AML-193 (cell line): ENCODE measurements around the gene DYSF.

Source experiments
- DNase-seq, 2 experiments: peaks; one replicate each; lab custom pipeline; 2025; lab: John Stamatoyannopoulos, UW

DYSF gene

DNA sequence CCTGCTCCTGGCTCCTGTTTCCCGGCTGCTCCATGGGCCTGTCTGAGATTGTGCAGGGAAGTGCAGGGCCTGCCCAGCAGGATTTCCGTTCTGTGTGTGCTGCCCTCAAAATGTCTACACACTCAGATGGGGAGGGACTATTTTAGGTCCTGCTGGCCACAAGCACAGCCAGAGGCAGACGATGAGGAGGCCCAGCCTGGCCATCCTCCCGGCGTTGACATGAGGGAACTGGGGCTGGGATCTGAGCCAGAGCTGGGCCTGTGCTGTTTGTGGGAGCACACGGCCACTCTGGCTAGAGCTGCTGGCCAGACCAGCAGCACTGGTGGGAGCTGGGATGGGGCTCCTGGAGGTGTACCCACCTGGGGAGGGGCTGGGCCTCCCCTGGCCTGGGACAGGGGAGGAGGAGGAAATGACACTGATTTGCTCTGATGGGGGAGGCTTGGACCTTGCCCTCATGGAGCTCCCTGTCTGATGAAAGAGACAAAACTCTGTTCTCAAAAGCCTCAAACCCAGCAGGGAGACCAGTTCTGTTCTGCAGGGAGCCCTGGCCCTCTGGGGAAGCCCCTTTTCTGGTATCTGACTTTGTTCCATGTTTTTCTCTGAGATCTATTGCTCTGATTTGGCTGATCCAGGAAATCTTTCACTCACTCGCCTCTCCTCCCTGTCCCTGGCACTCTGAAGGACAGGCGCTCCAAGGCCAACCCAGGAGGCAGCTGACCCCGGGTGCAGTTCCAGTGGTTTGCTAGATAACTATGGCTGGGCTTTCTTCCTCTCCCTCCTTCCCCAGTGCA lies 161.8 kb downstream of the DYSF start:
- DNase-seq = no peak

DNA sequence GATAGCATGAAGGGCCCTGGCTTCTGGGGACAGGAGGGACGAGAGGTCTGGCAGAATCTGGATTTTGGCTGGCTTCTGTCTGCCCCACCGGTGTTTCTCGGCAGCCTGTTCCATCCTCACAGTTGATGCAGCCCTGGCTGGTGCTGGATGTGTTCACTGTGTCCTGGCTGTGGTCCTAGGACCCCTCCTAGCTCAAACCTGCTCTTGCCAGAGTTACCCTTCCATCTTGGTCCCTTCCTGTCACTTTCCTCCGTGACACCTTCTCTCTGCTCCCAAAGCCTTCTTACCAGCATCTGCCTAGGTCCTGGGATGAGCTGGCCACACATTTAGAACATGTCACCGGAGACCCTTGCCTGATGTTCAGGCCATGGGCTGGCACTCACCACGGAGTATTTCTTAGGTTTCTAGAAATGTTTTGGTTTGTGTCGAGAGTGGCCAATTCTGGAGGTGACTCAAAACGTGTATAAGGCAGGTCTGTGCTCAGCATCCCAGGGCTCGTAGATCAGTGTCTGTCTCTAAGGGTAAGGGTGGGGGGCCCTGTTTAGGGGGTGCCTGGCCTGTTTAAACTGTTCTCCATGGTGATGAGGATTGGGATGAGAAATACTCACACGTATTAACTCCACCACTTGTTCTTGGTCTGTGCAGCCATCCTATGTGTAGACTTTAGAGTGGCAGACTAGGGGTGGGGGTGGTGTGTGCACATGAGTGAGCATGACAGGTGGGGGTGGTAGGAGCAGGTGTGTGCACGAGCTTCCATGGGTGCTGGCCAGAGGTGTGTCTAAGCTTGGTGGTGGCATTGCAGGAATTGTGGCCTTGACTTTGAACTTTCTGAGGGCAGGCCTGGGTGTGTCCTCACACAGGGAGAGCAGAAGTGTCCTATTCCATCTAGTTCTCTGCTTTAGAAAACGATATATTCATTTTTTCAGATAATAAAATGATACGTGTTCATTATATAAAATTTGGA lies 162.7 kb downstream of the DYSF start:
- DNase-seq = no peak

- DNase-seq = no peak
These were observed 163.9 kb downstream of the DYSF start for GRCh38 chr2:71617266-71617665.

DNA sequence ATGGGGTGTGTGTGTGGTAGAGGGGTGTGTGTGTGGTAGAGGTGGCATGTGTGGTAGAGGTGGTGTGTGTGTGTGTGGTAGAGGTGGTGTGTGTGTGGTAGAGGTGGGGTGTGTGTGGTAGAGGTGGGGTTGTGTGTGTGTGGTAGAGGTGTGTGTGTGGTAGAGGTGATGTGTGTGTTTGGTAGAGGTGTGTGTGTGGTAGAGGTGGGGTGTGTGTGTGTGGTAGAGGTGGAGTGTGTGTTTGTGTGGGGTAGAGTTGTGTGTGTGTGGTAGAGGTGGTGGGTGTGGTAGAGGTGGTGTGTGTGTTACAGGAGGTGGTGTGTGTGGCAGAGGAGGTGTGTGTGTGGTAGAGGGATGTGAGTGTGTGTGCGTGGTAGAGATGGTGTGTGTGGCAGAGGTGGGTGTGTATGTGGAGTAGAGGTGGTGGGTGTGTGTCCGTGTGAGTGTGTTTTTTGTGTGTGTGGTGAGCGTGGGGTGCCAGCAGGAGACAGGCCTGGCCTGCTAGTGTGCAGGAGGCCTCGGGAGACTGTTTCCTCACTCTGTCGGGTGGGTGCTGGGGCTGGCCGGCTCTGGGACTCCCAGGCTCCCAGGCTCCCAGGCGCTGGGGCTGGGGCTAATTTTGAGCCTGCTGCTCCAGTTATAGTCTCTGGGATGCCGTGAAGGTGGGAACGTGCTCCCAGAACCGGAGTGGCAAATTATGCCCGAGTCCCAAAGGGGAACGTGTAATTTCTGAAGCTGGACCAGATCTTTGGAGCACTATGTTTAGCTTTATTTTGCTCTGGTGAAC lies 165.2 kb downstream of the DYSF start:
- DNase-seq = no peak

GRCh38 chr2:71619230-71619741 lies 165.9 kb downstream of the DYSF start:
- DNase-seq = no peak

DNA sequence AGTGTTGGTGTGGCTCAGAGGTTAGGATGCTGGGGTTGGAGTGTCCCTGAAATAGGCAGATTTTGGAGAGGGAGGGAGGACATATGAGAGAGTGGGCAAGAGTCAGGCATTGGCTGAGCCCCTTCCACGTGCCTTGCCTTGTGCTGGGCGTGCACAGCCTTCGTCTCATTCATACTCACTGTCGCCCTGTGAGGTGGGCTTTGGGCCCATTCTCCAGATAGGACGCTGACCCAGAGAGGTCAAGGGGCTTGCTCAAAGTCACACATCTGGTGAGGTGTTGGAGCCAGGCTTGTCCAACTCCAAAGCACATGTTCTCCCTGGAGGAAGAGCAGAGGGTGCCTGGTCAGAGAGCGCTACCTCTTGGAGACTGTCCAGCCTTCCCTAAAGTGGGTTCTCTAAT lies 166.8 kb downstream of the DYSF start:
- DNase-seq = no peak

DNA sequence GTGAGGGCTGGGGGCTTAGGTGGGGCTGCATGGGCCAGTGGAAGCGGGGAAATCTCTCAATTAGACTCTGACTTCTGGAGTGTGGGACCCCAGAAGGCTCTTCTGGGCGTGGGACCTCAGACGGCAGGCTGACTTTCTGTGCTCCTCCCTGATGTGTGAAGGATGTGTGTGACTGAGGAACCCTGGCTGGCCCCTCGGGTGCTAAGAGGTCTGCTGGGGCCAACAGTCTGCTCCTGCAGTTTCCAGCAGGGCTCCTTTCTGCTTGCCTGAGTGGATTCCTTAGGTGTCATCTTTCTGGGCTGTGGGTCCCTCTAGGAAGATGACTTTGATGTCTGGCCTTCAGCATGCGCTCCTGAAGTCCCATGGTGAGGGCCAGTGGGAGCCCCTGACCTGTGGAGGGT lies 167.5 kb downstream of the DYSF start:
- DNase-seq = no peak

- no peak for DNase-seq
These were observed 175.9 kb downstream of the DYSF start for GRCh38 chr2:71629273-71629672.

DNA sequence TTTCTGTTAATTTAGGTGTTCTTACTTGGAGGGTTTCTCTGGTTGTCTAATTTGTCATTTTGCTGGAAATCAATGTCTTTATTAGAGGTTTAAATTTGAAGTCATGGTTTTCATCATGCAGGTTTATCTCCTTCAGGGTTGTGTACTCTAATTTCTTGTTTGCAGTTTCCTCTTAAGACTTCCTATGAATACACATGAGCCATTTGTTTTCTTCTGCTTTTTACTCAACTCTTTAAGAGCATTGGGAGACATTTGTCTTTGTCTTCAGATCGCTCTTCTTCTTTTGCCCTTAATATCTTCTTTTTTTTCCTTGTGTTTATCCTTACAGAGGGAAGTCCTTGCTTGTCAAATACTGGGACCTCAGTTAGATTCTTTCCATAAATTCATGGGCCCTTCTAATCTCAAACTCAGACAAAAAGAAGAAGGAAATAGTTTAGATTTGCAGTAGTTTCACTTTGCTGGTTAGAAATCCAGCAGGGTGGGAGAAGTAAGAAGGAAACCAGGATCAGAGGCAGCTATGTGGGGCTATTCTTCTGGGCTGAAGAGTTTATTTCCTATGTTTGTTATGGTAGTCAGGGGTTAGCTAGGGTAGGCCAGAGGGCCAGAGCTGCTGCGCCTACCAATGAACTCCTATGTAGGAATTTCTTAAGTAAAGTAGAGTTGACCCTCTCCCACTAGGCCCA lies 176.6 kb downstream of the DYSF start:
- no peak for DNase-seq

- DNase-seq = no peak
These were observed 177.3 kb downstream of the DYSF start for GRCh38 chr2:71630454-71631328.

DNA sequence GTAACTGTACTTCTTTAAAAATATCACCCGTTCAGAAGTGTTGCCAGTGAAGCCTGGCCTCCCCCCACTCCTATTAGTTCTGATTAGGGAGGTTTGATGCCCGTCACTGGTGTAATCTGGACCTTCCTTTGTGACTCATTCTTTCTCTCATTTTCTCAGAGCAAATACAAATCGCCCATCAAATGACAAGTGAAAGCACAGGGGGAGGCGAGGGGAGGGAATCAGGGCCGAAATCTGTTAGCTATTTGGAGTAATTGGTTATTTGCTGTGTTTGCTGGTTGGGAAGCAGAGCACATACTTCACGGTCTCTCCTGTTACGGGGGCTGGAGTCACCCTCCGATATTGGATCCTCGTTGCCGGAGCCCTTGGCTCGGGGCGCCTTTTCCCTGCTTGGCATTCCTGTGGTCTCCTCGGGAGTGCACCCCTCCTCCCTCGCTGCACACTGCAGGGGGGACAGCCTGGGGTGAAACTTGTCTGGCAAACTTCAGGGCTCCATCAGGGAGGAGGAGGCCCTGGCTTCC lies 178.1 kb downstream of the DYSF start:
- no peak for DNase-seq

GRCh38 chr2:71633086-71633485 lies 179.7 kb downstream of the DYSF start:
- DNase-seq = no peak

DNA sequence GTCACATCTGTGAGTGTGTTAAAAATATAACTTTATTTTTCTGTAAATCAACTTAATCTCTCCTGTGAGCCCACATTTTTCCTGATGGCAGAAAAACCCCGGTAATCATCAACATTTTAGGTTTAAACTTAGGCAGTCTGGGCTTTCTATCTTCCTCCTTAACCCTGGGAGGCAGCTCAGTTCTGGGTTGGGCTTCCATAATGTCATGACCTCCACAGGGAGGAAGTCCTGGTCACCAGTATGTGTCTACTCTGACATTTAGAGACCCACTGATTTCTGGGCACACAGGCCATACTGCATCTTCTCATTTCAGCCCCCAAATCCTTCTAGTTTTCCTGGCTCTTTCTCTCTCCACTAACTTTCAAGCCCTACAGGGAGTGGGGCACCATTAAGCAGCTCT lies 181.2 kb downstream of the DYSF start:
- no peak for DNase-seq

- DNase-seq = no peak
These were observed 182.4 kb downstream of the DYSF start for GRCh38 chr2:71635798-71636197.

DNA sequence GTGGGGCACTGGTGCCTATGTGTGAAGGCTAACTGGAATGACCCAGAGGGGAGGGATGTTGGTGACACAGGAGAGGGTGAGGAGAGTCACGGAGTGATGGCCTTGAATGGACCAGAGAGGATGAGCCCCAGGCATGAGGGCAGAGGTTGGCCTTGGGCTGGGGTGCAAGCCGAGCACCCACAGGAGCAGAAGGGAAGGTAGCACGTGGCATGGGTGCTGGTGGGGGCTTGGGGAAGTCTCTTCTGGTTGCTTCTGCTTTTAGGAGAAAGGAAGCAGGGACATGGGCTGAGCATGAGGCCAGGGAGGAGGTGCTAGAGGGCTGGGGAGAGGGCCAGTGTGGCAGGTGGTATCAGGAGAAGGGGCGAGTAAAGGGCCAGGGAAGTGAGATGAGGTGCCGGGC lies 183.8 kb downstream of the DYSF start:
- DNase-seq = no peak

- DNase-seq = no peak
These were observed 184.4 kb downstream of the DYSF start for GRCh38 chr2:71637736-71638135.

- no peak for DNase-seq
These were observed 186.4 kb downstream of the DYSF start for GRCh38 chr2:71639735-71640134.

- no peak for DNase-seq
These were observed 187.1 kb downstream of the DYSF start for GRCh38 chr2:71640489-71640888.

GRCh38 chr2:71643674-71644357 lies 190.5 kb downstream of the DYSF start:
- no peak for DNase-seq

GRCh38 chr2:71646028-71646427 lies 192.7 kb downstream of the DYSF start:
- no peak for DNase-seq
